NCI-H2107 treated with DMSO at 0.1 percent for 48 hours (cell line): Measurements from ENCODE around the gene CFAP74.
"Not testable (repeated sequence)": the region's sequence is repeated elsewhere in the genome, so short reads cannot be mapped to it uniquely, and the experiment has no call there.

Source experiments
- DNase-seq: peaks from one replicate; lab custom pipeline; 2025; ENCODE audit not compliant: unreplicated experiment; lab: John Stamatoyannopoulos, UW

Gene CFAP74

GRCh38 chr1:1899967-1900327 lies 103.6 kb downstream of the CFAP74 start:
- DNase-seq, result no peak

GRCh38 chr1:1899266-1899966 lies 104.2 kb downstream of the CFAP74 start:
- no peak for DNase-seq

GRCh38 chr1:1898246-1898933 lies 105.2 kb downstream of the CFAP74 start:
- DNase-seq, result no peak

- no peak for DNase-seq
Observed at GRCh38 chr1:1895456-1896336, 107.9 kb downstream of the CFAP74 start.

- DNase-seq, result no peak
Observed at GRCh38 chr1:1895060-1895418, 108.5 kb downstream of the CFAP74 start.

GRCh38 chr1:1894354-1895059 lies 109.1 kb downstream of the CFAP74 start:
- DNase-seq, result no peak

GRCh38 chr1:1893997-1894353 lies 109.6 kb downstream of the CFAP74 start:
- DNase-seq, result no peak

GRCh38 chr1:1893291-1893985 lies 110.1 kb downstream of the CFAP74 start:
- no peak for DNase-seq

- DNase-seq, result no peak
Observed at GRCh38 chr1:1892763-1893120, 110.8 kb downstream of the CFAP74 start.

- DNase-seq, result no peak
Observed at GRCh38 chr1:1892079-1892762, 111.4 kb downstream of the CFAP74 start.

GRCh38 chr1:1891349-1892078 lies 112.1 kb downstream of the CFAP74 start:
- DNase-seq, result no peak

GRCh38 chr1:1890506-1891348 lies 112.9 kb downstream of the CFAP74 start, which contains the start of gene GNB1:
Gene GNB1 (minus strand): TSS chr1:1891087. CDS start chr1:1825453, 65,634 bp downstream.
- DNase-seq, result no peak

- DNase-seq, result no peak
Observed at GRCh38 chr1:1889847-1890505, 113.6 kb downstream of the CFAP74 start.

- DNase-seq, result no peak
Observed at GRCh38 chr1:1889090-1889750, 114.4 kb downstream of the CFAP74 start.

- DNase-seq, result not testable (repeated sequence)
Observed at GRCh38 chr1:1883890-1884289, 119.7 kb downstream of the CFAP74 start.

- no peak for DNase-seq
Observed at GRCh38 chr1:1883092-1883873, 120.3 kb downstream of the CFAP74 start.

- DNase-seq, result no peak
Observed at GRCh38 chr1:1881727-1882126, 121.9 kb downstream of the CFAP74 start.
